DLD1 (cell line): Measurements from ENCODE around the gene MYO5B.

ENCODE experiments used
- in situ Hi-C: cut with HindIII; loops from 2 replicates; pipeline ENCODE4 v1.10.0; 2017; ENCODE audit warnings: low sequenced_read_pairs

The MYO5B gene

DNA sequence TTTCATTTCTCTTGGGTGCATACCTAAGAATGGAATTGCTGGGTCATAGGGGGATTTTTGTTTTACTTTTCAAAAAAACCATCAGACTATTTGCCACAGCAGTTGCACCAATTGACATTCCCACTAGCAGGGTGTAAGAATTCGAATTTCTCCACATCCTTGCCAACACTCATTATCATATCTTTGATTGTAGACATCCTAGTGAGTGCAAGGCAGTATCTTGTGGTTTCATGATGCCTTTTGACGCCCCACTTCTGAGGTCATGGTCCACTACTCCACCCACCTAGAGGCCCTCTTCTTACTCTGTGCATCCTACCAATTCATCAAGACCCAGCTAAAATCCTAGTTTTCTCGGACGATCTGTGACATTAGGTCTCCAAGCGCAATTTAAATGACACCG, 161.9 kb downstream of the MYO5B start:
- in situ Hi-C loops: no loop called here

DNA sequence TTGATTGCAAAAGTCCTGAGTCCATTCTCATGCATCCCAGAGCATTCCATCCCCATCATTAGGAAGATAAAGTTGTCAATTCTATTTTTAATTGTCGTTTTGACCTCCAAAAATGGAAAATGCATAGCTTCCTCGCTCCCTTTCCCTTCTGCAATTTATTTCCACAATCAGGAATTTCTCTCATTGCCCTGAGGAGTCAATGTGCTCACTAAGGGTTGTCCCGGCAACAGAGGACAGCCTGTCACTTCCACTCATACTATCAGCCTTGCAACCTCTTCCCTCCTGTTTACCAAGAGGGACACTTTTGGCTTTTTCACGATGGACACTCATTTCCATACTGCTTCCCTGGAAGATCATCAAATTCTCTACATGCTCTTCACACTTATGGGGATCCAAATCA, 164.8 kb downstream of the MYO5B start:
- in situ Hi-C loops: no loop called here

DNA sequence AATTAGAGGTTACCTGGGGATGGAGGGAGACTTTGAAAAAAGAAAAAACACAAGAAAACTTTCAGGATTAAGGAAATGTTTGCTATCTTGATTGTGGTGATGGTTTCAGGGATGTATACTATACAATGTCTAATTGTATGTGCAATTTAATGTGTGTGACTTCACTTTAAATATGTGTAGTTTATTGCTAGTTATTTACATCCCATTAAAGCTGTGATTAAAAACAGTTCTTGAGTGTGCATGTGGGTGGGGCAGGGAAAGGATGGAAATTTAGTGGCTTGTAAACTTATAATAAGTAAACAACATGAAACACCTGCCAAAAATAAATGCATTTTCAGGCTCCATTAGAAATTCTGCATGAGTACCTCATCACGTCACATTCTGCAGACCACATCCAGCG, 167.0 kb downstream of the MYO5B start:
- in situ Hi-C loops: no loop called here

DNA sequence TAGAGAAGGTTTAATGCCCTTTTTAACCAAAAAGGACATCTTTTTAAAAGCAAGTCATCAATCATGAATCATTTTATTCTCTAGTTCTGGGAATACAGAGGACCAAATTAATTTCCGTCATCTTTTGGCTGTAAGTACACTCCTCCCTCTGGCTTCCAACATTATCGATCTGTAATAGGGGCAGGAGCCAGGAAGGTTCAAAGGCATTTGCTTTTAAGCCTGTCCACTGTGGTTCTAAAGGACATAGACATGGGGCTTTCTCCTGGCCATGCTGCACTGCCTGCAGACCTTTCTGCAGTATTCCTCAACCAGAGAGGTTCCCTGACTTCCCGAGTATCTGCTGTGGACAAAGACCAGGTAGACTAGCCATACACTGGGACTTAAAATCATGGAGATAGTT, 170.5 kb downstream of the MYO5B start:
- in situ Hi-C loops: no loop called here

DNA sequence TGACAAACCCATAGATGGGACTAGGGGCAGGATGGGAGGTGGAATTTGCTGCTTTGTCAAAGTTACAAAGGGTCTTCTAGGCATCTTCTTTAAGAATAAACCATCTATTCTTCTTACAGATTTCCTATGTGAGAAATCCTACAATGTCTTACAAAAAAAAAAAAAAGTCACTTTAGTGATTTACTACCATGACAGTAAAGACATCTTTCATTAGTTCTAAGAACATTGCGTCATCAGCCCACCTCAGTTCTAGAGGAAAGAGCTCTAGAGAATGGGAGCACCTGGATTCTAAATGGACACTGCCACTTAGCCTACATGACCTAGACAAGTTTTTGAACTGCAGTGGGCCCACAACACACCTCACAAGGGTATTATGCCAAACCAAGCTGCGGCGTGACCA, 172.0 kb downstream of the MYO5B start:
- in situ Hi-C loops: no loop called here

DNA sequence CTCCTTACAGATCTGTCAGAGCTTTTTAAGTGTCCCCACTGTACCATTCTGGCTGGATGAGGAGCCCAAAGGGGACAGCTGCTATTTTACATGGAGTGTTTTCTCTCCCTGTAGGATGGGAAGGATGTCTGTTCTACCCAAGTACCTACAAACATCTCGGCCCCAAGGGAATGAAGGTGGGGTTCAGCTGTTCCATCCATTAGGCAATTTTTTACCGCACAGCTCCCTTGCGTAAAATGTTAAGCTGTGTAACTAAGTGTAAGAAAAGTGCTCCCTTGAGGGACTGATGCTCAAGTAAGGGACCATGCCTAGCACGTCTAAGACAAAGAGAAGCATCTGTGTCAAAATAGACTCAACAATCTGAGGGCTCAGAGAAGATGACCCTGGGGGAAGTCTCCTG, 180.3 kb downstream of the MYO5B start:
- in situ Hi-C loops: no loop called here

DNA sequence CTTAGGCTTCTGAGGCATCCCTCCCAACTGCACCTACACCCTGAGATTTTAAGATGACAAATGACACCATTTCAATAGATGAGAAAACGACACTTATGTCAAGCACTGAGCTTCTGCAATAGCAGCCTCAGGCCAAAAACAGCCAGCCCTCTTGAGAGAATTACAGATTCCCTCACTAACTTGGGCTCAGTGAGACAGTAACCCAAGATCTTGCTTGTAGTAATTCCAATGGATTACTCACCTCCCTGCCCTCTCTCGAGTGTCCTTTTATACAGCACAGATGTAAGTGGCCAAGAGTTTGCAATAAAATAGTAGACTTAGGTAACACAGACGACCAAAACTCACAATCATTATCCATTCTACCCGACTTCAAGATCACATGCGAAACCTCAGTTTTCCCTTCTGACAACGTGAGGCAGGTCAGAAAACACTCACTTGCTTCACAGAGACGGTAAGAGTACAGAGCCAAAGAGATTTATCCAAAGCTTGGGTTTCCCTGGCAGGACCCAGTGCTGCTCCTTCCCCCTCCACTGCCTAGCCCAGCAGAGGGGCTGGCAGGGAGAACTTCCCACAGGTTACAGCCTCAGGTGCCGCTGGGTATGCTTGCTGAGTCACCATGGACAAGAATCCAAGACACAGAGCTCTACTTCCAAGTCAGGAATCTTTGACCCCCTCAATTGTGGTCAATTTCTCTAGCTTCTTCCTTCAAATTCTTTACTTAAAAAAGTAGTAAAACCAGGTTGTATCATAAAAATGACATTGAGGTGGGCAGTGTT, 181.4 kb downstream of the MYO5B start:
- in situ Hi-C loops: no loop called here

DNA sequence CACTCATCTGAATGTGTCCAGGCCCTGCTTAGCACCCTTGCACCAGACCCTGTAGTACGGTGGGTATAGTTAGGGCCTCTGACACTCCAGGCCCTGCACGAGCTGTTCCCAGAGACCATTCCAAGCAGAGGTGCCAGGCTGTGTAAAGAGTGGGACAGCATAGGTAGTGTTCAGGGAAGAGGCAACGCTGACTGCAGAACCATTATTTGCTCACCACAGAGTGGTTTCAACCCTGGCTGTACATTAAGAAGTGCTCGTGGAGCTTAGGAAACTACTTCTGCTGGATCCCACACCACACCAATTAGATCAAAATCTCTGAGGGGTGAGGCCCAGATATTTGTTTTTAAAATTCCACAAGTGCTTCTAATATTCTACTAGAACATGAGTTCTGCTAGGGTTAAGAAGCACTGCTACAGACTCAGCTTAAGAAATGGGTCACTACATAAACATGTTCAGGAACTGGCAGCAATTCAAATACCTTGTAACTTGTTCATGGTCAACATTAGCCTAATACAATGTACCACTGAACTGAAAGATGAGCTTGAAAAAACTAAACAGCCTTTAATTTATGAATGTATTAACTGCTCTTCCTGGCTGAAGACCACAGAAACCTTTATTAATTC, 183.0 kb downstream of the MYO5B start:
- in situ Hi-C loops: no loop called here

DNA sequence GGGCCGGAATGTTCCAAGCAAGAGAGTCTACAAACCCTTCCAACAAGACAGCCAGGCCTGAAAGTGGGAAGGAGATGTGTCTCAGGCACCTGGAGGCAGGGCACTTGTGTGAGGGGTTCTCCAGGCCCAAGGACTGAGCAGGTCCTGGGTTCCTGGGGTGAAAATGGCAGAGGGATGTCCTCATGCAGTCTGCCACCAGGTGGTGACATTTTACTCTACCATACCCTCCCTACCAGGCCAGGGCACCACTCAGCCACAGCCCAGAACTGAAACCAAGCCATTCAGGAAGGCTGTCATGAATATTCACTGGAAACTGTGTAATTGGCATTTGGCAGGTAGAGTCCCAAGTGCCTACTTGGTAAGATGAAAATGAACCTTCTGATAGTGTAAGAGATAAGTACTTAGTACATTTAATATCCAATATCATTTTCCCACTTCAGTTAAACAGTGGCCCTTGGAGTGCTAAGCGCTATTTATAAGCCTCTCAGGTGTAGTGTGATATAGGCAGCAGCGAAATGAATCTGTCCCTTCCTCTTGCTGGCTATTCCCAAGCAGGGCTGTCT, 185.1 kb downstream of the MYO5B start:
- in situ Hi-C loops: no loop called here

DNA sequence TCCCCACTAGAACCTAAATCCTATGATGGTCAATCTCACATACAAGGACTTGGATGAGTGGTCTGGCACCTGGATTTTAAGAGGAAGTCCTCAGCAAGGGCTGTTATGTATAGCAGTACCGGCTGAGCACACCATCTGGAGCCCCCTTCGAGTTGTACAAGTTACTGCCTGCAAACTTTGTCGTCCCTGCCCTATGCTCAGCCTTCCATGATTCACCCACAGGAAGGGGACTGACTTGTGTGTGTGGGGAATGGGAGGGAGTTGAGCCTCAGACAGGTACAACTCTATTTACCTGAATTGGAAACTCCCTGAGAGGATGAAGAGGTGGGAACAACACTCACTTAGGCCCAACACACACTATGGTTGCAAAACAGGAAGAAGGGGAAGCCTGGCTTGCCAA, 186.6 kb downstream of the MYO5B start:
- in situ Hi-C loops: no loop called here

DNA sequence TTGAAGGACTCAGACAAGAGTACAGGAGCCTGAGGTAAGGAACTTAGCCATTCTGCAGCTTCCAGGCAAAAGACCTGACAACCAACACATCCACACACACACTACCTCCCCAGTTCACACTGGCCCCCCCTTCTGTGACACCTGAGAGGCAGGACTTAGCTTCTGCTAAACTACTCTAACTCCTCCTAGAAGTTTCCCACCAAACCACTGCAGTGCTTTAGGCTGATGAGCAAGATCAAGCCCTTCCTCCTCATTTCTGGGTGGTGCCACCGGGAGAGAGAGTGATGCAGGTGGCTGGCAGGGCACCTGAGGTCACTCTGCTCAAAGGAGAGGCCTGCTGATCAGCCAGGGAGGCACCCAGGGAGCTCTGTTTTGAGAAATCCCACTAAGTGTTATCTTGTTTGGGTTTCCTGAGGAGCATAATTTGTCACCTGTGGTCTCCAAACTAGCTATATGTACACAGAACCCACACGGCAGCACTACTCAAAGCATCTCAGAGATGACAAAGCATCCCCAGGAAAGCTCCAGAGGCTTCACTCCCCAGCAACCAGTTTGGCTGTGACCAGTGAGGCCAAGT, 188.4 kb downstream of the MYO5B start:
- in situ Hi-C loops: no loop called here

DNA sequence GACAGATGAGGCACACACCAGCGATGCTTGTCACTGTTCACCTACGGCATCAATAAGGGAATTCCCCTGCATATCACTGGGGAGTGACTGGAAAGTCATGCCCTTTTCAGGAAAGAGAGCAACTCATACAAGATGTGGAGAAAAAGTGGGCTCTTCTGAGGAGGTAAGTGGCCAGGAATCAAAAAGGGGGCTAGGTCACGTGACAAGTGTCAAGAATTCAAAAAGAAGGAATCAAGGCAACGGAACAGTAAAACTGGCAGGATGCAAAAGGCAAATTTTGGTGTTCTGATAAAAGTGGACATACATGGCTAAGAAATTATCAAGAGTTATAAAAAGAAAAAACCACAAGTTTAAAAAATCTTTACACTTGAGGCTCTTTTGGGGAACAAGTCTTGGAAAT, 190.9 kb downstream of the MYO5B start:
- in situ Hi-C loops: no loop called here

DNA sequence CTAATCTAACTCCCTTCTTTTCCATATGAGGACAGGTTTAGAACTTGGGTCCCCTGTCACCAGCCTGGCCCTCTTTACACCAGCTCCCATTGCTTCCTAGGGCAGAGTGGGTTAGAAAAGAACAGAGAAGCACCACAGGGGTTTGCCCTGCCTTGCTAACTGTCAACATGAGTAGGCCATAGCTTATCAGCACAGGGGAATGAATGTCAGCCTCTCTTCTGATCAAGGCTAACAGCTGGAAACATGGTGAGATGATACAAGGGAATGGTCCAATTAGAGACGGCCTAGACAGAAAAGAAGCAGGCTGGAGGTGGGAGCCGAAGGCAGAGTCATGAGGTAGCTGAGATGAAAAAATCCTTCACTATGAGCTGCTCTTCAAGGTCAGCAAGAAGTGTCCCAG, 192.2 kb downstream of the MYO5B start:
- in situ Hi-C loops: no loop called here

DNA sequence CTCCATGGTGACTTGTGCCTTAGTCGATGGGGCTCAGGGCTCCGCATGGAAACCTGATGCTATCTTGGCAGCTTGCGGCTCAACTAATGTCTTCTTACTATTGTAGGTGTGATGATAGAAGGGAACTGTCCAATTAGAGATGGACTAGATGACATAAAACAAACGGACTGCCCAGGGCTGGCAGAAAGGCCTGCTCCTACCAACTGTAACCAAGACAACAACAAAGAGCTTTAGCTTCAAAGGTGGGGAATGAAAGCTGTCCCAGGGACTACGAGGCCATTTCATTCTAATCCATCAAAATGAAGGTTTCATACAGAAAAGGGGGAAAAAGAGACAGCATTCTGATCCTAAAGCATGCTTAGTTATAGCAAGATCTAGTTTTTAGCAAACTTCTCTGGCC, 194.7 kb downstream of the MYO5B start:
- in situ Hi-C loops: no loop called here

DNA sequence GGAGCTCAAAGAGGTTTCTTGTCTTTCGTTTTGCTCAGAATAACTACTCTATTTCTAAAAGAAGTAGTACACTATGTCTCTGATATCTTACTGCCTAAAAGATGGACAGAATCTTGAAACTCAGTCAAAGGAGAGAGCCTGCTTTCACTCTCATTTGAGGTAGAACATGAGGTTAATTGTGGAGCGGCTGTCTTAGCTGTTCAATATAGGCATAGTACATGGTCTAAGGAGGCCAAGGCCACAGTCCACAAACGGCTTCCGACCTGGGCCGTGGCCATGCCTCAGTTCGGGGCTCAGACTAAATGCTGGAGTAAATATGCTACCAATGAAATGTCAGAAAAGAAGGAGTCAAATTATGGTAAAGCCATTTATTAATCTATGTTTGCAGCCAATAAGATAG, 195.8 kb downstream of the MYO5B start:
- in situ Hi-C loops: no loop called here

DNA sequence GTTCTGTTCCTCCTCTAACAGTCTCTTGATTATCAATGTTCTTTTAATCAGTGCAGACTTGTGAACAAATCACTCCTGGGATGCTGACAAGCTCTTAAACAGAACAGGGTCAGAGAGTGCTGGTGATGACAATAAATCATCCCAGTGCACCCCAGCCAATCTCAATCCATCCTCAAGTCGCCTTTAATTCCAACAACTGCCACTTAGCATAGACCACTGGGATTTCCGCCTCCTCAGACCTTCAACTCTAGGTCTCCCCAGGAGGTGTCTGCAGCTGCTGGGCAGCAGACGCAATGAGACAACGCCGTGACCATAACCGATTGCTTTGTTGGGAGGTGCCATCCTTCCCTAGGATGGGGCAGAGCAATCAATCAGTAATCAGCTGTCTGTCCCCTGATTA, 197.4 kb downstream of the MYO5B start:
- in situ Hi-C loops: no loop called here

DNA sequence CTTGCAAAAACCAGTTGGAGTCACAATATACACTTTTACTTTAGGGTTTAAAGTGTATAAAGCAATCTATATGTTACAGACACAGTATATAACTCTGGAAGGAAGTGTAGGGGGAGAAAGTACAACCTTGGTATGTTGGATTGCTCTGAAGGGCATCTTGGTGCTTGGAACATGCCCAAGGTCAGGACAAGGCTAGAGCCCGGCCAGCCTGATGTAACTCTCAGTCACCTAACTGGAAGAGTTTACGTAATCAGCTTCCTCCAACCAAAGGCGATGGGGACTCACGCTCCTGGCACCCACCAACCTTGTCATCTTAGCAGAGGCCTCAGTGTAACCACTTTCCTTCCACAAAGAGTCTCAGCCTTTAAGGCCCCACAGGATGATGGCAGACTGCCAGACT, 200.5 kb downstream of the MYO5B start:
- in situ Hi-C loops: no loop called here

DNA sequence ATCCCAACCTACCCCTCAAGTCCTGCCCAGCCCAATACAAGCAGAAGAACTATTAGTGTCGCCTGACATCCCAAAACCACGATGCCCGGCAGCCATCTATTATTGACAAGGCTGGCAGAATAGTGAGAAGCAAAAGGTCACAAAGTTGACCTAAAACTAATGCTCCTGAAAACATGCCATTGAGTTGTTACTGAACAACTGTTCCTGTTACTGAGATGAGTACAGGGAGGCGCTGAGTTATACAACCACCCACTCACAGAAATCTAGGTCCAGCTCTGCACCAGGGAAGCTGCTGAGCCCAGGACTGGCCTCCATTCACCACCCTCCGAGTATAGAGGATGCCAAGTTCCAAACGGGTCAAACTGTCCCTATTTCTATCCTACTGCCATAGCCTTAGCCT, 201.6 kb downstream of the MYO5B start:
- in situ Hi-C loops: no loop called here

DNA sequence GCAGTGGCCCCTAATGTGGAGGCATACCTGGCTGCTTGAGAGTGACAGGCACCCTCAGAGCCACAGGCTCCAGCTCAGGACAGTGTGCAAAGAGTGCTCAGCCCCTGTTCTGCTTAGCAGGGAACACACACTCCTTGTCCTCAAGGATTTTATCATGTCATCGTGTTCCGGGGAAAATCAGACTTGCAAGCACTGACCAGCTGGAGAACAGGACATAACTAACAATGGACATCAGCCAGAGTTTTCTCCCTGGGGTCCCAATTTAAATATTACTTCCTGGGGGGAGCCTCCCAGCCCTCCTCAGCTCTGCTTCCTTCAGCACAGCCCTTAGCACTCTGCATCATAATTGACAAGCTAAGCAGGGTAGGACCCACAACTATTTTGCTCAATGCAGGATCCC, 206.2 kb downstream of the MYO5B start:
- in situ Hi-C loops: no loop called here

DNA sequence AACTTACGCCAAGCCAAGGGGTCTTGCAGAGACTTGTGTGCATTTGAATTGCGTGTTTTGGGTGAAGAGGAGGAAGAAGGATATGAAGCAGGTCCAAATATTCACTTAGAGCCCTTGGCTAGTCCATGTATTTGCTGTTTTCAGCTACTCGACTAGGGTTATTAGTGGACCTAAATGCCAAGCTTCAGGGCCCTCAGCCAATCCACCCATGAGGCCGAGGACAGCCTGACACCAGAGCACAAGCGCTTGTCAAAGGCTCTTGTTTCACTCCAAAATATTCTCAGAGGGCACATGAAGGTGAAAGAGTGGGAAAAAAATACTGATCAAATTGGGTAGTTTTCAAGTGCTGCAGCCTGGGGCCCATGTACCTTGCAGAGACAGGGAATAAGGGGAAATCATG, 206.8 kb downstream of the MYO5B start:
- in situ Hi-C loops: no loop called here

DNA sequence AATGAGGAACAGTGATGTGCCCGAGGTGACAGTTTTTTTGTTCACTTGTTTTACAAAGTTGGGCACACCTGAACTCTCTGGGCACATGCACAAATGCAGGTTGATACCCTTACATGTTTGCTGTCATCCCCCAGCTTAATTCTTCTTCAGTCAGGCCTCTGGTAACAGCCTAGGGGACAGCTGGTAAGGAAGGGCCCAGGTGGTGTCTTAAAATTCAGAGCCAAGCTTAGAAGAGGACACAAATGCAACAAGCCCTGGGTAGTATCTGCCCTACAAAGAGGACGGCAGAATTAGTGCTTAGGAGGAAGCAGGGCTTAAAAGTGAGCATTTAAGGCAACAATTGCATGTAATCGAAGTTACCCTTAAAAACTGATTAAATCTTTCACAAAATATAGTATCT, 209.7 kb downstream of the MYO5B start:
- in situ Hi-C loops: no loop called here

DNA sequence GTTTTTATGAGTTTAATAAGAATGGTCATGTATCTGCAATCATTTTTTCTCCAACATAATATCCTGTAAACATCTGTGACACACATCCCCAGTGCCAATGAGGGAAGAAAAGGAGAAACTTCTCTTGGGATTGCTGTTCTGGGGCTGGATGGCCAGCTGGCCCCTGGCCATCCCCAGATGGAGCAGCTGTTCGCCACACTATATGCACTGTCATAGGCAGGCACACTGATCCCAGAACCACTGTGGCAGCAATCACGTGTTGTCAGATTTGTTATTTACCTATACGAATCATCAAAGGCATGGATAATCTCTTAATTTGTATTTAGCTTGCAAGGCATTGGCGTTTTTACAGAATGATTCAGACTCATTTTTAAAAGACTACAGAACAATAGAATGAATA, 214.1 kb downstream of the MYO5B start:
- in situ Hi-C loops: no loop called here
